AG04450 (cell line): ENCODE data around the gene MYO5C. TPM values are rescaled to one million over a fixed set of nuclear protein-coding genes. Genes with fewer than 3 reads are reported as not detected.

Experiments
- CTCF ChIA-PET: fragments of 300-600, 350-600 bp; formaldehyde crosslinking; extraction: SDS; loops from one replicate; lab custom pipeline; 2022; ENCODE audit warnings: antibody characterized with exemption, inconsistent platforms; lab: Charles Lee
- POLR2A ChIA-PET: fragments of 350-600 bp; formaldehyde crosslinking; extraction: SDS; loops from one replicate; lab custom pipeline; 2021; ENCODE audit warnings: antibody characterized with exemption, inconsistent platforms; lab: Yijun Ruan, JAX
- DNase-seq: peaks from one replicate; pipeline ENCODE4 v3.0.0-alpha.2; 2011; ENCODE audit warnings: low read depth, low spot score
- H3K27ac ChIP-seq: one replicate; pipeline ENCODE4 v1.5.1; 2012; ENCODE audit warnings: low read depth, low read length, control low read depth
- H3K27me3 ChIP-seq: one replicate; pipeline ENCODE4 v1.6.0; 2012; ENCODE audit warnings: low read length; ENCODE audit not compliant: control insufficient read depth, insufficient read depth
- H3K4me3 ChIP-seq: 2 replicates; pipeline ENCODE4 v1.5.1; 2011; ENCODE audit warnings: mild to moderate bottlenecking, low read depth, low read length, control low read depth
- H3K9me3 ChIP-seq: 2 replicates; pipeline ENCODE4 v1.5.1; 2012; ENCODE audit warnings: low read length; ENCODE audit not compliant: control insufficient read depth, insufficient read depth
- polyA plus RNA-seq: library from polyadenylated mRNA; depleted of rRNA; stranded (reverse); fragments of >200 nt; gene quantifications from 2 replicates; pipeline ENCODE4 v1.2.3, GENCODE V29; 2011
- TF ChIP-seq, protein P1 (sequence below): IDR thresholded peaks from 2 replicates; pipeline ENCODE4 v1.5.1; 2011; ENCODE audit warnings: low read depth, low read length, control low read depth, inconsistent platforms

The MYO5C gene
- polyA plus RNA-seq, 1 experiment, result 0.24 TPM

- ChIA-PET POLR2A (no interaction called here), CTCF (interaction anchor here (1.0 to 1.5 kb wide), 2 partner anchors 24 to 43 kb away, joined by 6 to 7 read pairs; no protein-coding TSS in a partner anchor)
- Histone ChIP-seq H3K27me3 (peaks cover 2% of the 10 kb centered on the region), H3K9me3 (no peaks in the 10 kb centered on the region; the same call in 1 of the 2 replicates), H3K27ac (no peak overlapping the region), H3K4me3 (no peak overlapping the region)
- TF ChIP-seq, protein P1, sequence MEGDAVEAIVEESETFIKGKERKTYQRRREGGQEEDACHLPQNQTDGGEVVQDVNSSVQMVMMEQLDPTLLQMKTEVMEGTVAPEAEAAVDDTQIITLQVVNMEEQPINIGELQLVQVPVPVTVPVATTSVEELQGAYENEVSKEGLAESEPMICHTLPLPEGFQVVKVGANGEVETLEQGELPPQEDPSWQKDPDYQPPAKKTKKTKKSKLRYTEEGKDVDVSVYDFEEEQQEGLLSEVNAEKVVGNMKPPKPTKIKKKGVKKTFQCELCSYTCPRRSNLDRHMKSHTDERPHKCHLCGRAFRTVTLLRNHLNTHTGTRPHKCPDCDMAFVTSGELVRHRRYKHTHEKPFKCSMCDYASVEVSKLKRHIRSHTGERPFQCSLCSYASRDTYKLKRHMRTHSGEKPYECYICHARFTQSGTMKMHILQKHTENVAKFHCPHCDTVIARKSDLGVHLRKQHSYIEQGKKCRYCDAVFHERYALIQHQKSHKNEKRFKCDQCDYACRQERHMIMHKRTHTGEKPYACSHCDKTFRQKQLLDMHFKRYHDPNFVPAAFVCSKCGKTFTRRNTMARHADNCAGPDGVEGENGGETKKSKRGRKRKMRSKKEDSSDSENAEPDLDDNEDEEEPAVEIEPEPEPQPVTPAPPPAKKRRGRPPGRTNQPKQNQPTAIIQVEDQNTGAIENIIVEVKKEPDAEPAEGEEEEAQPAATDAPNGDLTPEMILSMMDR, result no peak
- no peak for DNase-seq
These were observed 44.3 kb downstream of the MYO5C start for GRCh38 chr15:52251144-52251860.

GRCh38 chr15:52247461-52247860 is 48.1 kb downstream of the MYO5C start:
- H3K27ac ChIP-seq, result no peak overlapping the region
- H3K4me3 ChIP-seq, result no peak overlapping the region
- TF ChIP-seq, protein P1, result no peak
- no peak for DNase-seq
- no peaks in the 10 kb centered on the region; the same call in 1 of the 2 replicates for H3K9me3 ChIP-seq
- peaks cover 4% of the 10 kb centered on the region for H3K27me3 ChIP-seq
- ChIA-PET CTCF (interaction anchor here (2.2 kb wide), 1 partner anchor 20 kb away, joined by 8 read pairs; no protein-coding TSS in a partner anchor), POLR2A (no interaction called here)

DNA sequence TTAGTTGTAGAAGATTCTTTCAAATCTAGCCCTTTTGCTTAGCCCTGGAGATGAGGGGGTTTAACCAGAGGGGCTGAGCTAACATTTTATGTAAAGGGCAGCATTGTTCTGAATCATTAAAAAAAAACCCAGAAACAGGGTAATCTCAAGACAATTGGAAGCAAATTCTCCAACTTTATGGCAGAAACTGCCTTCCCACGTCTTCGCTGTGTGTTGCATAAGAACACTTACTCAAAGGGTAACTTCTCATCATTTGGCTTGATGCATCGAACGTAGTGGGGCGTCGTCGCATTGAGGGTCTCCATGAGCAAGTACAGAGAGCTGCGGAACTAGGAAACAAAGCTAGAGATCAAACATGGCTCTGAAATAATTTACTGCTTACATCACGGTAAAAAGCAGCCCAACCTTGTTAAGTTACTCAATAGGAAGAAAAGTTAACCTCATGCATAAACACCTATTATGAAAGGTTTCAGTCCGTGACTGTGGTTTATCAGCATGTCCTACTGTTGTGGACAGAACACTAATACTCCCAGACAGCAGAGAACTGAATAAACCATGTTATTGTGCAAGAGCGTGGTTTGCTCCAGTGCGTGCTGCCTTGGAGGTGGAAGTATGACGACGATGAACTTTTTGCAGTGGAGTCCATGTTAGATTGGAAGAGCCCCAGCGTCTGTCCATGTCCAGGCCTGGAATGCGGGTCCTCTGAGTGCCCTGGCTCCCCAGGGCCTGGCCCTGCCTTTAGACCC is 48.7 kb downstream of the MYO5C start:
- no peak overlapping the region for H3K27ac ChIP-seq
- TF ChIP-seq, protein P1, result no peak
- POLR2A ChIA-PET, result no interaction called here
- H3K4me3 ChIP-seq, result no peak overlapping the region
- CTCF ChIA-PET, result interaction anchor here (0.9 to 2.2 kb wide), 3 partner anchors 17 to 39 kb away, joined by 3 to 8 read pairs (median 3); no protein-coding TSS in a partner anchor
- peak; percentile 24 for DNase-seq
- H3K27me3 ChIP-seq, result peaks cover 5% of the 10 kb centered on the region
- H3K9me3 ChIP-seq, result no peaks in the 10 kb centered on the region; the same call in 1 of the 2 replicates

DNA sequence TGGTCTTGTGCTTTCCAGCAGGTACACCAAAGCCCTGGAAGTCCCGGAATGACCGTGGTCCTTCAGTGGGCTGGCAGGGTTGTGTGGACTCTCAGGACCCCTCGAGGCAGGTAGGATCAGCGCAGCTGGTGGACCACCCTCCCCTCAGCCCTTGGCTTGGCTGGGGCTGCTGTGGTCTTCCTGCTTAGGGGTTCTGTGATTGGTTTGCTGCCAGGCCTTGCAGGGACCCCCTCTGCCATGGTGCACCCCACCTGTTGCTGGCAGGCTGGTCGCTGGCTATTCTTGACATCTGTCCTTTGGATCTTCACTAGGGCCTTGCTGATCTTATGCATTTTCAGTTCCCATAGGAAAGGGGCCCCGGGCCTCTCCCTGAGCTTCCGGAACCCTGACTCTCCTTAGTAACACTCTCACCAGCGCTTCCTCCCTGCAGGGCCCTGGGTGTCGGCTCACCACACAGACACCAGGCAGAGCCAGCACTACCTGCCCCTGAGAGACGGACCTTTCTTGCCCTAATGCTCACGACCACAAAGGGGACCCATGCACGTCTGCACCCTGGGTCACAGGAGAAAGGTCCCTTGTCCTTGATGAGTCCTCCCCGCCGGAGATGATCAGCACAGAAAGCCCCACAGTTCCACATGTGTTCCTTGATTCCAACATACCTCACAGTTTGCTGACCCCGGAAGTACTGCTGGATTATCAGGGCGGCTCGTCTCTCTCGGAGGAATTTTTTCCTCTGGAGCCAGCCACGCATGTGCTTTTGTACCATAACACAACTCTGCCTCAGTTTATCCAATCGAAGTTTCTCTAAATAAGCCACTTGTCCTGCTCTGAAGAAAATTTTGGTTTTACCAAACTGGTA is 51.7 kb downstream of the MYO5C start:
- CTCF ChIA-PET, result interaction anchor here (0.6 to 2.8 kb wide), 2 partner anchors 16 to 199 kb away, joined by 3 to 7 read pairs; no protein-coding TSS in a partner anchor
- Histone ChIP-seq H3K27ac (no peak overlapping the region), H3K4me3 (no peak overlapping the region), H3K27me3 (peaks cover 10% of the 10 kb centered on the region), H3K9me3 (no peaks in the 10 kb centered on the region; the same call in 1 of the 2 replicates)
- POLR2A ChIA-PET, result no interaction called here
- TF ChIP-seq, protein P1, result no peak
- DNase-seq, result no peak
